MM.1S (cell line): Measurements from ENCODE around the gene MGAM2.

Experiments used
- CTCF ChIP-seq: fragments of 300-600 bp; sonication (generic); IDR thresholded peaks from 2 replicates; pipeline ENCODE4 v1.5.1; 2016; ENCODE audit warnings: antibody characterized with exemption, low read length, mixed read lengths
- EZH2 ChIP-seq: fragments of 300-600 bp; sonication (generic); optimal IDR thresholded peaks from 2 replicates; pipeline ENCODE3; 2017; ENCODE audit warnings: low read depth, mild to moderate bottlenecking, antibody characterized with exemption, low read length, mixed read lengths
- EZH2phosphoT487 ChIP-seq: fragments of 300-600 bp; sonication (generic); IDR thresholded peaks from 2 replicates; pipeline ENCODE4 v1.6.1; 2018; ENCODE audit warnings: antibody characterized with exemption, low read length

- no peak for TF ChIP-seq CTCF
- no peak for TF ChIP-seq EZH2
- no peak for TF ChIP-seq EZH2phosphoT487
Observed at GRCh38 chr7:142085428-142085827, 26.1 kb upstream of the MGAM2 start.
